Transverse colon (tissue), 4 donors: ENCODE data around the gene CBX3. TPM values are rescaled to one million over a fixed set of nuclear protein-coding genes. Genes with fewer than 3 reads are reported as not detected.

Experiments used
- DNase-seq: peaks from one replicate; pipeline ENCODE4 v3.0.0-alpha.2; 2019
- H3K27ac ChIP-seq, 4 donors: fragments of 200-600 bp; sonication (generic); 2 replicates each; pipeline ENCODE4 v1.5.1; 2016 to 2018; ENCODE audit warnings: inconsistent platforms in 4 of 4
- H3K27me3 ChIP-seq: fragments of 200-600 bp; sonication (generic); 2 replicates; pipeline ENCODE4 v1.5.1; 2017; ENCODE audit warnings: inconsistent platforms
- H3K36me3 ChIP-seq, 4 donors: fragments of 200-600 bp; sonication (generic); 2 replicates each; pipeline ENCODE4 v1.5.1; 2017 to 2019; ENCODE audit warnings: inconsistent platforms in 4 of 4
- H3K4me1 ChIP-seq, 4 donors: fragments of 200-600 bp; sonication (generic); 2 replicates each; pipeline ENCODE4 v1.5.1; 2017 to 2020; ENCODE audit warnings: inconsistent platforms in 4 of 4
- H3K4me3 ChIP-seq, 4 donors: fragments of 200-600 bp; sonication (generic); 1 replicate in 1 of 4; 2 replicates in 3 of 4; pipeline versions ENCODE4 v1.5.1 to v1.6.1; 2017 to 2019; ENCODE audit warnings: inconsistent platforms in 4 of 4
- H3K9me3 ChIP-seq, 2 donors: fragments of 200-600 bp; sonication (generic); 2 replicates each; pipeline ENCODE4 v1.5.1; 2017 to 2019; ENCODE audit warnings: inconsistent platforms in 2 of 2
- CTCF ChIP-seq, 5 experiments: fragments of 200-600 bp in 3 of 5; fragments of 450-650 bp in 2 of 5; sonication (generic) in 3 of 5; IDR thresholded peaks; 1 replicate in 2 of 5; 2 replicates in 3 of 5; pipeline ENCODE4 v1.5.1; 2016 to 2017; ENCODE audit warnings: antibody characterized with exemption in 5 of 5, inconsistent platforms in 3 of 5, mild to moderate bottlenecking in 2 of 5, moderate library complexity in 1 of 5
- EP300 ChIP-seq: sonication (generic); formaldehyde crosslinking; IDR thresholded peaks from one replicate; pipeline ENCODE4 v1.6.1; 2017; ENCODE audit warnings: antibody characterized with exemption, low read depth
- POLR2A ChIP-seq: fragments of 450-650 bp; IDR thresholded peaks from one replicate; pipeline ENCODE4 v1.6.1; 2016; ENCODE audit warnings: antibody characterized with exemption, mild to moderate bottlenecking, moderate library complexity
- POLR2AphosphoS5 ChIP-seq, 3 donors: sonication (generic); formaldehyde crosslinking; IDR thresholded peaks; one replicate each; pipeline ENCODE4 v1.6.1; 2016; ENCODE audit warnings: antibody characterized with exemption in 3 of 3
- WGBS, 2 donors: methylation state at CpG; one replicate each; pipeline ENCODE4 v1.1.5; 2018; ENCODE audit warnings: low coverage in 1 of 2; 5-methylcytosine and 5-hydroxymethylcytosine counted together
- in situ Hi-C, 4 donors: fragments of 200-750 bp; cut with MboI; loops; one replicate each; pipeline versions ENCODE4 v1.15.0 to v1.15.1; 2017; ENCODE audit warnings: low sequenced_read_pairs in 3 of 4, low pct_ligation_motif_present in 1 of 4, low pct_unique_long_range_greater_than_20kb in 1 of 4
- intact Hi-C: fragments of 100-400 bp; cut with DNase I; formaldehyde crosslinking; loops from one replicate; pipeline ENCODE4 v1.15.1; 2023; ENCODE audit warnings: low total_unique reads
- total RNA-seq, 4 donors: library from RNA; depleted of rRNA; stranded (reverse); fragments of >200 nt; gene quantifications; one replicate each; pipeline ENCODE4 v1.1.0, GENCODE V29; 2016

Gene CBX3
- total RNA-seq, 4 donors from 2014 or later: 48.2 to 107 (median 60.3) TPM

- no peak for TF ChIP-seq CTCF (IDR thresholded peaks at IDR 0.05)
- no peak for TF ChIP-seq EP300
- TF ChIP-seq POLR2AphosphoS5 (IDR thresholded peaks at IDR 0.05): no peak
- no peak for TF ChIP-seq POLR2A
- Histone ChIP-seq H3K9me3 (no peaks in the 10 kb centered on the region), H3K4me3 (no peak overlapping the region), H3K27me3 (no peaks in the 10 kb centered on the region), H3K27ac (no peak overlapping the region), H3K36me3 (no peaks in the 10 kb centered on the region), H3K4me1 (no peaks in the 10 kb centered on the region)
- intact Hi-C loops (no loop called here), in situ Hi-C loops (loop anchor here in 2 of 4 donors (25.0 kb wide), 1 partner anchor 981 kb away; the partner anchor contains the start of genes HOXA10 (in 2 of the 2), HOXA3 (in 2 of the 2), HOXA7 (in 2 of the 2) and HOXA9 (in 2 of the 2))
- WGBS, 2 donors: 63 to 67% methylated on average over 3 of the region's 3 CpGs
- no peak for DNase-seq
Measured at GRCh38 chr7:26181474-26182227, 19.9 kb upstream of the CBX3 start.

- Histone ChIP-seq H3K4me1 (no peaks in the 10 kb centered on the region), H3K9me3 (no peaks in the 10 kb centered on the region), H3K36me3 (no peaks in the 10 kb centered on the region), H3K4me3 (no peak overlapping the region), H3K27me3 (no peaks in the 10 kb centered on the region), H3K27ac (no peak overlapping the region)
- in situ Hi-C loops: loop anchor here in 2 of 4 donors (25.0 kb wide), 1 partner anchor 980 kb away; the partner anchor contains the start of genes HOXA10 (in 2 of the 2), HOXA3 (in 2 of the 2), HOXA7 (in 2 of the 2) and HOXA9 (in 2 of the 2)
- 68 to 89% methylated on average over 3 to 6 of the region's 6 CpGs for whole genome bisulfite sequencing, 2 donors
- TF ChIP-seq POLR2A (peak; percentile 8), POLR2AphosphoS5 (IDR thresholded peaks at IDR 0.05) (peak in 1 of 3 donors; percentile 42), EP300 (no peak), CTCF (IDR thresholded peaks at IDR 0.05) (no peak)
- DNase-seq: no peak
- intact Hi-C loops: no loop called here
Measured at GRCh38 chr7:26182283-26182682, 19.3 kb upstream of the CBX3 start.

- in situ Hi-C loops: loop anchor here in 2 of 4 donors (25.0 kb wide), 1 partner anchor 980 kb away; the partner anchor contains the start of genes HOXA10 (in 2 of the 2), HOXA3 (in 2 of the 2), HOXA7 (in 2 of the 2) and HOXA9 (in 2 of the 2)
- H3K27ac ChIP-seq: no peak overlapping the region
- no peaks in the 10 kb centered on the region for H3K4me1 ChIP-seq
- no peaks in the 10 kb centered on the region for H3K9me3 ChIP-seq
- WGBS, 2 donors: 66 to 89% methylated on average over 5 to 8 of the region's 8 CpGs
- H3K36me3 ChIP-seq: no peaks in the 10 kb centered on the region
- DNase-seq: no peak
- TF ChIP-seq EP300 (no peak), CTCF (IDR thresholded peaks at IDR 0.05) (no peak)
- no peak overlapping the region for H3K4me3 ChIP-seq
- H3K27me3 ChIP-seq: no peaks in the 10 kb centered on the region
- intact Hi-C loops: no loop called here
Measured at GRCh38 chr7:26182706-26183105, 18.8 kb upstream of the CBX3 start.

GRCh38 chr7:26183545-26184280 is 17.8 kb upstream of the CBX3 start:
- TF ChIP-seq EP300 (no peak), POLR2AphosphoS5 (IDR thresholded peaks at IDR 0.05) (peak in 1 of 3 donors; percentile 11)
- in situ Hi-C loops: loop anchor here in 2 of 4 donors (25.0 kb wide), 1 partner anchor 979 kb away; the partner anchor contains the start of genes HOXA10 (in 2 of the 2), HOXA3 (in 2 of the 2), HOXA7 (in 2 of the 2) and HOXA9 (in 2 of the 2)
- 37 to 51% methylated on average over 4 of the region's 4 CpGs for WGBS, 2 donors
- no peaks in the 10 kb centered on the region for H3K27me3 ChIP-seq
- no peak overlapping the region for H3K27ac ChIP-seq
- intact Hi-C loops: no loop called here
- H3K4me3 ChIP-seq: no peak overlapping the region
- DNase-seq: no peak
- no peaks in the 10 kb centered on the region for H3K4me1 ChIP-seq
- H3K9me3 ChIP-seq: no peaks in the 10 kb centered on the region
- peaks cover 0 to 4% (median 0%) of the 10 kb centered on the region in 4 donors for H3K36me3 ChIP-seq
